Ascending aorta (tissue), 2 donors: ENCODE measurements around the gene SULT4A1. TPM values are rescaled to one million over a fixed set of nuclear protein-coding genes. Genes with fewer than 3 reads are reported as not detected.

ENCODE experiments used
- DNase-seq, 2 donors: peaks; one replicate each; pipeline ENCODE4 v3.0.0-alpha.2; 2019; ENCODE audit warnings: low spot score in 2 of 2
- H3K27ac ChIP-seq, 2 donors: fragments of 200-600 bp; sonication (generic); one replicate each; pipeline ENCODE4 v1.5.1; 2016 to 2017; ENCODE audit warnings: mild to moderate bottlenecking in 1 of 2
- H3K27me3 ChIP-seq: fragments of 200-600 bp; sonication (generic); one replicate; pipeline ENCODE4 v1.5.1; 2017
- H3K36me3 ChIP-seq, 2 donors: fragments of 200-600 bp; sonication (generic); one replicate each; pipeline ENCODE4 v1.5.1; 2016
- H3K4me1 ChIP-seq, 2 donors: fragments of 200-600 bp; sonication (generic); one replicate each; pipeline ENCODE4 v1.5.1; 2016 to 2017; ENCODE audit warnings: mild to moderate bottlenecking in 1 of 2
- H3K4me3 ChIP-seq, 2 donors: fragments of 200-600 bp; sonication (generic); one replicate each; pipeline ENCODE4 v1.5.1; 2016 to 2017; ENCODE audit warnings: mild to moderate bottlenecking in 1 of 2
- H3K9me3 ChIP-seq, 2 donors: fragments of 200-600 bp; sonication (generic); one replicate each; pipeline ENCODE4 v1.5.1; 2016
- CTCF ChIP-seq, 3 experiments: fragments of 200-600 bp in 2 of 3; fragments of 450-650 bp in 1 of 3; sonication (generic) in 2 of 3; IDR thresholded peaks; one replicate each; pipeline ENCODE4 v1.5.1; 2016 to 2019; ENCODE audit warnings: antibody characterized with exemption in 3 of 3, mild to moderate bottlenecking in 1 of 3, moderate library complexity in 1 of 3
- intact Hi-C: fragments of 100-400 bp; cut with DNase I; formaldehyde crosslinking; loops from one replicate; pipeline ENCODE4 v1.15.1; 2023
- total RNA-seq: library from RNA; depleted of rRNA; stranded (reverse); fragments of >200 nt; gene quantifications from one replicate; pipeline ENCODE4 v1.1.0, GENCODE V29; 2016

Gene SULT4A1
- total RNA-seq, 1 donor from 2014 or later, result not detected

DNA sequence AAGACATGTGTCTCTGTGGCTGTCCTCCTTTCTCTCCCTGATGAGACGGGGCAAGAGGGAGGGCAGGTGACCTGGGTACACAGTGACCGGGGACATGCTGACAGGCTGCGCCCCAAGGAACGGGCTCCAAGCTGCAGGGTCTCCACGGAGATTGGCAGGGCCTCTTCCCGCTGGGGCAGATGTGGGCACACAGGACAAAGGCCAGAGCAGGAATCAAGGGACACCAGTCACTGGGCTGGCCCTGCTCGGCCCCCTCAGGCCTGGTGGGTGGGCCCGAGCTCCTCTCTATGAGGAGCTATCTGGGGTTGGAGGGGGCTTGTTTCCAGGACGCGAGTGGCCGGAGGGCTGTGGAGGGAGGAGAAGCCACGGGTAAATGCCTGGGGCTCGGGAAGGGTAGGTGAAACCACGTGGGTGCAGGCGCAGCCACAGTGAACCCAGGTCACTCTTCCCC is 18.3 kb upstream of the SULT4A1 start:
- no peak for DNase-seq
- Histone ChIP-seq H3K27ac (no peak overlapping the region), H3K9me3 (no peaks in the 10 kb centered on the region), H3K27me3 (no peaks in the 10 kb centered on the region), H3K4me3 (no peak overlapping the region), H3K4me1 (no peaks in the 10 kb centered on the region), H3K36me3 (no peaks in the 10 kb centered on the region)
- intact Hi-C loops, result no loop called here
- no peak for TF ChIP-seq CTCF (IDR thresholded peaks at IDR 0.05)

DNA sequence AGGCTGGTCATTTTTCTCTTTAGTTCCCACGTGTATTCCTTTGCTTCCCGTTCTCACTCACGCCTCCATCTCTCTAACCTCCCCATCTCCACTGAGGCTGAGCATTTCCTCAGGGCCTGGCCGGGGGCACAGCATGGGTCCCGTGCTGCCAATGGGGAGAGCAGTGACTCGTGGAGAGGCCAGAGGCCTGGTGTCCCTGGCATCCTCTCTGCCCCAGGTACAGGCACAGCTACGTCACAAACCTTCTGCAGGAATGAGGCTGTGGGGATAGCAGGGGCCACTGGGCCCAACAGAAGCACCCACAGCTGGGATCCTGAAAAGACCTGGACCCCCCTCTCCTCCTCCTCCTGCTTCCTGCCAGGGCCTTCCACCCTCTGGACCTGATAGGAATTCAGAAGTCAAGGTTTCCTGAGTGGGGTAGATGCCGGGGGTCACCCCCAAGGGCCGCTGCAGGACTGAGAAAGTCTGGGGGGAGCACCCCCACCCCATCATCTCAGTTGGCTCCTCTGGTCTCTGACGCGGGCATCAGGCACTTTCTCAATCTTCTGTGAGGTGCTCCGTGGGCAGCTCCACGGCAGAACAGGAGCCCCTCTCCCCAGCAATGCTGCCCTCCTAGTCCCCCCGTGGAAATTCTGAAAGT is 17.7 kb upstream of the SULT4A1 start:
- no peak overlapping the region for H3K27ac ChIP-seq
- no peak for TF ChIP-seq CTCF (IDR thresholded peaks at IDR 0.05)
- intact Hi-C loops, result no loop called here
- no peaks in the 10 kb centered on the region for H3K36me3 ChIP-seq
- H3K4me3 ChIP-seq, result no peak overlapping the region
- no peaks in the 10 kb centered on the region for H3K4me1 ChIP-seq
- H3K27me3 ChIP-seq, result no peaks in the 10 kb centered on the region
- DNase-seq, result no peak
- no peaks in the 10 kb centered on the region for H3K9me3 ChIP-seq

DNA sequence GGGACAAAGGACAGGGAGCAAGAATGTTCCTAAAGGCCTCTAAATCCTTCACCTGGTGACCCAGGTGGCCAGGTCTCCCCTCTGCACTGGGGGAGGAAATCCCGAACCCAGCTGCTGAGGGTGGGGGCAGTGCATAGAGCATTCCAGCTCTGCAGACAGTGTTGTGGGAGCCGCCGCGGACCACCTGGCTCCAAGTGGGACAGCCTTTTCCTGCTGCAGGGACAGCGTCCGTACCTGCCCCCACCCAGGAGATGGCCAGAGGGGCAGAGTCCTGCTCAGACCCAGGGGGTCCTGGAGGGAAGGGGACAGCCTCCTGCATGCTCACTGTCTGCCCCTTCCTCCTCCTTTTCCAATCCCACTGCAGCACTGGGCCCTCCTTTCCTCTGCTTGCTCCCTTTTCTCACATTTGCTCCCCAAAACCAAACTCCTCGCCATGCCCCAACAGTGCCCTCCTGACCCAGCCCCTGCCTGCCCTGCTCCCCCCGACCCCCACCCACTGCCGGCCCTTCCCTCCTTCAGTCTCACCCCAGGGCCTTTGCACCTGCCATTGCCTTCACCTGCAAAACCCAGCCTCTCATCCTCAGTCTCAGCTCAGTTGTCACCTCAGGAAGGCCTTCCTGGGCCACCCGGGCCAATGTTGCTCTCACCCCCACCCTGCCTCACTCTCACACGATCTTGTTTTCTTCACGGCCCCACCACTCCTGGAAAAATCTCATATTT is 16.7 kb upstream of the SULT4A1 start:
- no peak for DNase-seq
- Histone ChIP-seq H3K4me1 (no peaks in the 10 kb centered on the region), H3K9me3 (no peaks in the 10 kb centered on the region), H3K27me3 (no peaks in the 10 kb centered on the region), H3K4me3 (no peak overlapping the region), H3K27ac (no peak overlapping the region), H3K36me3 (no peaks in the 10 kb centered on the region)
- intact Hi-C loops, result no loop called here
- no peak for TF ChIP-seq CTCF (IDR thresholded peaks at IDR 0.05)

DNA sequence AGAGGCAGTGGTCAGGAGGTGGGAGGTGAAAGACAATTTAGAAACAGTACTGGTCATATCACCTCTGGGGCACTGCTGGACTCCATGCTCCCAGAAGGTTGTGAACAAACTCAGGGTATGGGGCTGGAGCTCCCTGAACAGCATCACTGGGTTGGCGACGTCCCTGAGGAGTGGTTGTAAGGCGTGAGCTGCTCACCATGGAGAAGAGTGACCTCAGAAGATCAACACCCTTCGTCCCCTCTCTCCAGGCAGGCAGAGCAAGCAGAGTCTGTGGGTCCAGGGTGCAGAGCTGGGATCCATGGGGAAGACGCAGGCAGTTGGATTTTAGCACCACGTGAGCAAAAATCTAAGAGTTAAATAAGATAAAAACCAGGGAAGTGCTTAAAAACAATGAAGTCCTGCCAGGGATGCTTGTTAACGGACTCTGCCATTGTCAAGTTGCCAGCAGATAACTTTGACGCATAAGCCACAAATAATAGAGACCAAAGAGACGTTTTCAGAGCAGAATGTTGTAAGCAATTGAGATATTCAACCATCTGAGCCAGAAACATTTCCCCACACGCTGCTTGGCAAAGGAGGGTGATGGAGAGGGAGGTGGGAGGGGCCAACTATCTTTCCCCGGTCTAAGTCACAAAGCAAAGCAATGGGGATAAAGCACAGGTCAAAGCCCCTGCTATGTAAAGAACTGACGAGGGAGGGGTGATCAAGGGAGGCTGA is 15.9 kb upstream of the SULT4A1 start:
- no peak for DNase-seq
- intact Hi-C loops, result no loop called here
- Histone ChIP-seq H3K27me3 (no peaks in the 10 kb centered on the region), H3K9me3 (no peaks in the 10 kb centered on the region), H3K36me3 (no peaks in the 10 kb centered on the region), H3K4me3 (no peak overlapping the region), H3K4me1 (no peaks in the 10 kb centered on the region), H3K27ac (no peak overlapping the region)
- no peak for TF ChIP-seq CTCF (IDR thresholded peaks at IDR 0.05)

GRCh38 chr22:43876866-43877509 is 14.7 kb upstream of the SULT4A1 start:
- Histone ChIP-seq H3K4me1 (no peaks in the 10 kb centered on the region), H3K27me3 (no peaks in the 10 kb centered on the region), H3K27ac (no peak overlapping the region), H3K9me3 (no peaks in the 10 kb centered on the region), H3K4me3 (no peak overlapping the region), H3K36me3 (no peaks in the 10 kb centered on the region)
- no peak for DNase-seq
- intact Hi-C loops, result no loop called here
- TF ChIP-seq CTCF (IDR thresholded peaks at IDR 0.05), result no peak
